Keratinocyte (primary cell): ENCODE measurements around the gene EML1.

Experiments
- EZH2 ChIP-seq: IDR thresholded peaks from one replicate; pipeline ENCODE4 v1.6.1; 2012; ENCODE audit warnings: inconsistent platforms, mild to moderate bottlenecking, low read length, moderate library complexity
- TF ChIP-seq, protein P1 (sequence below), 3 experiments: IDR thresholded peaks in 1 of 3; conservative IDR thresholded peaks in 1 of 3; optimal IDR thresholded peaks in 1 of 3; 2 replicates in 2 of 3; 3 replicates in 1 of 3; pipeline versions ENCODE3 to v1.5.1; 2011; ENCODE audit warnings: low read length in 3 of 3, mild to moderate bottlenecking in 3 of 3, moderate library complexity in 2 of 3, control low read depth in 1 of 3, inconsistent platforms in 1 of 3; ENCODE audit not compliant: insufficient read depth in 2 of 3; ENCODE audit errors: extremely low read depth in 1 of 3

DNA sequence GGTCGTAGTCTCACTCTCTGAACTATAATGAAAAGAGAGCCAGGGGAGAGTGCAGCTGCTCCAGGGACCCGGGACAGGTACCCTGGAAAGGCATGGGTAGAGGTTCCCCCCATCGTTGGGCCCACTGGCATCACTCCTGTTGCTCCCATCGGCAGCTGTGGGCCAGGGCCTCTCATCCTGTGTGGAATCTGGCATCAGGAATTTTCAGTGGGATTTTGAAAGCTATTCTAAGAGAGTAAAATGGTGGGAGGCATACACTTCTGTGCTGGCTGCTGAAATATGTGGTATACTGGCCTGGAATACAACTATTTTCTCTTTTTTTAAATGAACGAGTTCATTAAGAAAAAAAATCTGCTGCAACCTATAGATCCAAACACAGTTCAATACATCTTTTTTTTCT lies 38.1 kb downstream of the EML1 start:
- TF ChIP-seq, protein P1, sequence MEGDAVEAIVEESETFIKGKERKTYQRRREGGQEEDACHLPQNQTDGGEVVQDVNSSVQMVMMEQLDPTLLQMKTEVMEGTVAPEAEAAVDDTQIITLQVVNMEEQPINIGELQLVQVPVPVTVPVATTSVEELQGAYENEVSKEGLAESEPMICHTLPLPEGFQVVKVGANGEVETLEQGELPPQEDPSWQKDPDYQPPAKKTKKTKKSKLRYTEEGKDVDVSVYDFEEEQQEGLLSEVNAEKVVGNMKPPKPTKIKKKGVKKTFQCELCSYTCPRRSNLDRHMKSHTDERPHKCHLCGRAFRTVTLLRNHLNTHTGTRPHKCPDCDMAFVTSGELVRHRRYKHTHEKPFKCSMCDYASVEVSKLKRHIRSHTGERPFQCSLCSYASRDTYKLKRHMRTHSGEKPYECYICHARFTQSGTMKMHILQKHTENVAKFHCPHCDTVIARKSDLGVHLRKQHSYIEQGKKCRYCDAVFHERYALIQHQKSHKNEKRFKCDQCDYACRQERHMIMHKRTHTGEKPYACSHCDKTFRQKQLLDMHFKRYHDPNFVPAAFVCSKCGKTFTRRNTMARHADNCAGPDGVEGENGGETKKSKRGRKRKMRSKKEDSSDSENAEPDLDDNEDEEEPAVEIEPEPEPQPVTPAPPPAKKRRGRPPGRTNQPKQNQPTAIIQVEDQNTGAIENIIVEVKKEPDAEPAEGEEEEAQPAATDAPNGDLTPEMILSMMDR (optimal IDR thresholded peaks at IDR 0.05 in 1 of 3, IDR thresholded peaks at IDR 0.05 in 1 of 3, conservative IDR thresholded peaks at IDR 0.05 in 1 of 3; ENCODE audit: extremely low read depth in 1 of 3, insufficient read depth in 2 of 3, low read length in 3 of 3), result no peak
- no peak for TF ChIP-seq EZH2
